Measurements from ENCODE around the gene TMPRSS11A.

The TMPRSS11A gene

GRCh38 chr4:67933755-67934154, 29.5 kb downstream of the TMPRSS11A start:
- no peak for DNase-seq (ENCODE audit: low read depth)
- no peak for TF ChIP-seq CTCF (IDR thresholded peaks at IDR 0.05; ENCODE audit: control insufficient read depth, extremely low read depth, insufficient read depth)
- no peak overlapping the region for H3K4me3 ChIP-seq (ENCODE audit: low read depth, low read length)

GRCh38 chr4:67933038-67933437, 30.3 kb downstream of the TMPRSS11A start:
- no peak for DNase-seq (ENCODE audit: low read depth)
- H3K4me3 ChIP-seq (ENCODE audit: low read depth, low read length) = no peak overlapping the region
- TF ChIP-seq CTCF (IDR thresholded peaks at IDR 0.05; ENCODE audit: control insufficient read depth, extremely low read depth, insufficient read depth) = no peak

GRCh38 chr4:67931256-67931655, 32.0 kb downstream of the TMPRSS11A start:
- H3K4me3 ChIP-seq (ENCODE audit: low read depth, low read length) = no peak overlapping the region
- DNase-seq (ENCODE audit: low read depth) = no peak
- TF ChIP-seq CTCF (IDR thresholded peaks at IDR 0.05; ENCODE audit: control insufficient read depth, extremely low read depth, insufficient read depth) = no peak

- no peak overlapping the region for H3K4me3 ChIP-seq (ENCODE audit: low read depth, low read length)
- TF ChIP-seq CTCF (IDR thresholded peaks at IDR 0.05; ENCODE audit: control insufficient read depth, extremely low read depth, insufficient read depth) = no peak
- DNase-seq (ENCODE audit: low read depth) = no peak
Observed at GRCh38 chr4:67929426-67929825, 33.9 kb downstream of the TMPRSS11A start.

- no peak overlapping the region for H3K4me3 ChIP-seq (ENCODE audit: low read depth, low read length)
- DNase-seq (ENCODE audit: low read depth) = peak; percentile 36
- TF ChIP-seq CTCF (IDR thresholded peaks at IDR 0.05; ENCODE audit: control insufficient read depth, extremely low read depth, insufficient read depth) = no peak
Observed at GRCh38 chr4:67928546-67928945, 34.7 kb downstream of the TMPRSS11A start.

- no peak for DNase-seq (ENCODE audit: low read depth)
- TF ChIP-seq CTCF (IDR thresholded peaks at IDR 0.05; ENCODE audit: control insufficient read depth, extremely low read depth, insufficient read depth) = no peak
- H3K4me3 ChIP-seq (ENCODE audit: low read depth, low read length) = no peak overlapping the region
Observed at GRCh38 chr4:67927251-67927650, 36.0 kb downstream of the TMPRSS11A start.

GRCh38 chr4:67926485-67926884, 36.8 kb downstream of the TMPRSS11A start:
- no peak overlapping the region for H3K4me3 ChIP-seq (ENCODE audit: low read depth, low read length)
- DNase-seq (ENCODE audit: low read depth) = no peak
- no peak for TF ChIP-seq CTCF (IDR thresholded peaks at IDR 0.05; ENCODE audit: control insufficient read depth, extremely low read depth, insufficient read depth)
